Neural cell (in vitro differentiated cells): Measurements from ENCODE around the gene GNB3. TPM values are rescaled to one million over a fixed set of nuclear protein-coding genes. Genes with fewer than 3 reads are reported as not detected.

Experiments used
- H2AFZ ChIP-seq: fragments of 200-600, 300-800 bp; sonication (generic), shearing (Covaris generic); 2 replicates; pipeline ENCODE4 v1.6.0; 2014; ENCODE audit warnings: low read depth, mild to moderate bottlenecking, antibody characterized with exemption, low read length, moderate library complexity
- H3F3A ChIP-seq: fragments of 200-600 bp; shearing (Covaris generic); 2 replicates; pipeline ENCODE4 v1.6.1; 2016; ENCODE audit warnings: mild to moderate bottlenecking, moderate library complexity, mixed read lengths, antibody characterized with exemption, low read length; ENCODE audit not compliant: insufficient read depth, poor library complexity, severe bottlenecking
- H3K27ac ChIP-seq: fragments of 200-600, 300-800 bp; sonication (generic), shearing (Covaris generic); 2 replicates; pipeline ENCODE4 v1.5.1; 2014; ENCODE audit warnings: mild to moderate bottlenecking, low read length, moderate library complexity
- H3K27me3 ChIP-seq: fragments of 300-800, 200-600 bp; sonication (generic), shearing (Covaris generic); 2 replicates; pipeline ENCODE4 v1.6.0; 2014; ENCODE audit warnings: mild to moderate bottlenecking, low read depth, low read length, moderate library complexity; ENCODE audit not compliant: insufficient read depth
- H3K36me3 ChIP-seq: fragments of 300-800, 200-600 bp; sonication (generic), shearing (Covaris generic); 2 replicates; pipeline ENCODE4 v1.5.1; 2014; ENCODE audit warnings: mild to moderate bottlenecking, antibody characterized with exemption, low read length, moderate library complexity; ENCODE audit not compliant: insufficient read depth
- H3K4me2 ChIP-seq: fragments of 300-800, 200-600 bp; sonication (generic), shearing (Covaris generic); 2 replicates; pipeline ENCODE4 v1.6.0; 2014; ENCODE audit warnings: mild to moderate bottlenecking, low read length
- H3K4me3 ChIP-seq: fragments of 300-800, 200-600 bp; sonication (generic), shearing (Covaris generic); 2 replicates; pipeline ENCODE4 v1.5.1; 2014; ENCODE audit warnings: mild to moderate bottlenecking, low read length, moderate library complexity
- H3K79me2 ChIP-seq: fragments of 200-600 bp; shearing (Covaris generic); replicated peaks from 2 replicates; pipeline ENCODE4 v1.6.0; 2014; ENCODE audit warnings: mild to moderate bottlenecking, low read length, moderate library complexity; ENCODE audit not compliant: insufficient read depth
- H3K9ac ChIP-seq: fragments of 300-800, 200-600 bp; sonication (generic), shearing (Covaris generic); 2 replicates; pipeline ENCODE4 v1.6.1; 2016; ENCODE audit warnings: mild to moderate bottlenecking, low read length, mixed read lengths
- H3K9me2 ChIP-seq: fragments of 200-600 bp; shearing (Covaris generic); 2 replicates; pipeline ENCODE4 v1.6.1; 2016; ENCODE audit warnings: mild to moderate bottlenecking, low read length, mixed read lengths; ENCODE audit not compliant: insufficient read depth
- H3K9me3 ChIP-seq: fragments of 200-600, 300-800 bp; sonication (generic), shearing (Covaris generic); 2 replicates; pipeline ENCODE4 v1.6.1; 2016; ENCODE audit warnings: mild to moderate bottlenecking, mixed run types, low read length, moderate library complexity, mixed read lengths
- H4K20me1 ChIP-seq: fragments of 200-600 bp; shearing (Covaris generic); 2 replicates; pipeline ENCODE4 v1.6.1; 2016; ENCODE audit warnings: mild to moderate bottlenecking, mixed run types; ENCODE audit not compliant: insufficient read depth
- CTCF ChIP-seq: fragments of 450-650 bp; IDR thresholded peaks from 2 replicates; pipeline ENCODE4 v1.5.1; 2014; ENCODE audit warnings: antibody characterized with exemption, mild to moderate bottlenecking, moderate library complexity; ENCODE audit not compliant: poor library complexity, severe bottlenecking
- EP300 ChIP-seq: fragments of 450-650 bp; conservative IDR thresholded peaks from 2 replicates; pipeline ENCODE4 v1.6.1; 2014; ENCODE audit warnings: antibody characterized with exemption, mild to moderate bottlenecking, moderate library complexity; ENCODE audit not compliant: poor library complexity, severe bottlenecking
- EZH2 ChIP-seq: fragments of 200-600, 300-800 bp; shearing (Covaris generic), sonication (generic); IDR thresholded peaks from 2 replicates; pipeline ENCODE4 v1.6.1; 2014; ENCODE audit warnings: antibody characterized with exemption, low read length, borderline replicate concordance, mild to moderate bottlenecking; ENCODE audit not compliant: insufficient read depth, poor library complexity, severe bottlenecking
- MXI1 ChIP-seq: fragments of 450-650 bp; conservative IDR thresholded peaks from 2 replicates; pipeline ENCODE4 v1.6.1; 2014; ENCODE audit warnings: antibody characterized with exemption, mild to moderate bottlenecking; ENCODE audit not compliant: poor library complexity, severe bottlenecking
- POLR2AphosphoS5 ChIP-seq: IDR thresholded peaks from 2 replicates; pipeline ENCODE4 v1.6.1; 2012
- RAD21 ChIP-seq: fragments of 450-650 bp; conservative IDR thresholded peaks from 2 replicates; pipeline ENCODE4 v1.6.1; 2014; ENCODE audit warnings: antibody characterized with exemption, mild to moderate bottlenecking, moderate library complexity
- SMC3 ChIP-seq: fragments of 450-650 bp; conservative IDR thresholded peaks from 2 replicates; pipeline ENCODE4 v1.6.1; 2014; ENCODE audit warnings: antibody characterized with exemption, mild to moderate bottlenecking, moderate library complexity; ENCODE audit not compliant: poor library complexity
- TAF1 ChIP-seq: IDR thresholded peaks from 2 replicates; pipeline ENCODE4 v1.6.1; 2012; ENCODE audit warnings: low read depth
- polyA plus RNA-seq: library from polyadenylated mRNA; depleted of rRNA; stranded (reverse); fragments of >200 nt; gene quantifications from 2 replicates; pipeline ENCODE4 v1.2.3, GENCODE V29; 2014
- TF ChIP-seq, protein P1 (sequence below): IDR thresholded peaks from 2 replicates; pipeline ENCODE4 v1.6.1; 2012; ENCODE audit warnings: borderline replicate concordance

Gene GNB3
- polyA plus RNA-seq, 1 donor from 2014 or later = 18.8 TPM

DNA sequence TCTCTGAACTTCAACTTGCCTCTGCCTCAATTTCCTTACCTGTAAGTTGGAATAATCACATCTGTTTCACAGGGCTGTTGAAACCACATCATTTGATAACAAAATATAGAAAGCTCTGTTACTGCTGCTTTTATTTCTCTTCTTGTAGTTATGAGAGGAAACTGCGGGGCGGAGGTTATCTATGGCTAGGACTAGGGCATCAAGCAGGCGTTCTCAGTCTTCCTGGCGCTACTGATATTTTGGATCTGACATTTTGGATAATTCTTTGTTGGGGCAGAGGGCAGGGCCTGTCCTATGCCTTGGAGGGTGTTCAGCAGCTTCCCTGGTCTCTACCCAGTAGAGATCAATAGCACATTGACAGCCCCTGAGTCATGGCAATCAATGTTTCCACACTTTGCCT is 8.6 kb upstream of the GNB3 start:
- no peak overlapping the region for H2AFZ ChIP-seq
- TF ChIP-seq EZH2 = no peak
- no peak for TF ChIP-seq RAD21
- TF ChIP-seq, protein P1, sequence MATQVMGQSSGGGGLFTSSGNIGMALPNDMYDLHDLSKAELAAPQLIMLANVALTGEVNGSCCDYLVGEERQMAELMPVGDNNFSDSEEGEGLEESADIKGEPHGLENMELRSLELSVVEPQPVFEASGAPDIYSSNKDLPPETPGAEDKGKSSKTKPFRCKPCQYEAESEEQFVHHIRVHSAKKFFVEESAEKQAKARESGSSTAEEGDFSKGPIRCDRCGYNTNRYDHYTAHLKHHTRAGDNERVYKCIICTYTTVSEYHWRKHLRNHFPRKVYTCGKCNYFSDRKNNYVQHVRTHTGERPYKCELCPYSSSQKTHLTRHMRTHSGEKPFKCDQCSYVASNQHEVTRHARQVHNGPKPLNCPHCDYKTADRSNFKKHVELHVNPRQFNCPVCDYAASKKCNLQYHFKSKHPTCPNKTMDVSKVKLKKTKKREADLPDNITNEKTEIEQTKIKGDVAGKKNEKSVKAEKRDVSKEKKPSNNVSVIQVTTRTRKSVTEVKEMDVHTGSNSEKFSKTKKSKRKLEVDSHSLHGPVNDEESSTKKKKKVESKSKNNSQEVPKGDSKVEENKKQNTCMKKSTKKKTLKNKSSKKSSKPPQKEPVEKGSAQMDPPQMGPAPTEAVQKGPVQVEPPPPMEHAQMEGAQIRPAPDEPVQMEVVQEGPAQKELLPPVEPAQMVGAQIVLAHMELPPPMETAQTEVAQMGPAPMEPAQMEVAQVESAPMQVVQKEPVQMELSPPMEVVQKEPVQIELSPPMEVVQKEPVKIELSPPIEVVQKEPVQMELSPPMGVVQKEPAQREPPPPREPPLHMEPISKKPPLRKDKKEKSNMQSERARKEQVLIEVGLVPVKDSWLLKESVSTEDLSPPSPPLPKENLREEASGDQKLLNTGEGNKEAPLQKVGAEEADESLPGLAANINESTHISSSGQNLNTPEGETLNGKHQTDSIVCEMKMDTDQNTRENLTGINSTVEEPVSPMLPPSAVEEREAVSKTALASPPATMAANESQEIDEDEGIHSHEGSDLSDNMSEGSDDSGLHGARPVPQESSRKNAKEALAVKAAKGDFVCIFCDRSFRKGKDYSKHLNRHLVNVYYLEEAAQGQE = no peak
- TF ChIP-seq EP300 = no peak
- no peaks in the 10 kb centered on the region for H3K9me2 ChIP-seq
- no peaks in the 10 kb centered on the region for H3K27me3 ChIP-seq
- no peaks in the 10 kb centered on the region for H3K36me3 ChIP-seq
- H3K9ac ChIP-seq = no peak overlapping the region
- H3K4me2 ChIP-seq = no peak overlapping the region
- H3K4me3 ChIP-seq = no peak overlapping the region
- no peak overlapping the region for H3K27ac ChIP-seq
- H3F3A ChIP-seq = peaks cover 4% of the 10 kb centered on the region
- no peaks in the 10 kb centered on the region for H4K20me1 ChIP-seq
- H3K79me2 ChIP-seq = peaks cover 17% of the 10 kb centered on the region
- no peaks in the 10 kb centered on the region for H3K9me3 ChIP-seq

DNA sequence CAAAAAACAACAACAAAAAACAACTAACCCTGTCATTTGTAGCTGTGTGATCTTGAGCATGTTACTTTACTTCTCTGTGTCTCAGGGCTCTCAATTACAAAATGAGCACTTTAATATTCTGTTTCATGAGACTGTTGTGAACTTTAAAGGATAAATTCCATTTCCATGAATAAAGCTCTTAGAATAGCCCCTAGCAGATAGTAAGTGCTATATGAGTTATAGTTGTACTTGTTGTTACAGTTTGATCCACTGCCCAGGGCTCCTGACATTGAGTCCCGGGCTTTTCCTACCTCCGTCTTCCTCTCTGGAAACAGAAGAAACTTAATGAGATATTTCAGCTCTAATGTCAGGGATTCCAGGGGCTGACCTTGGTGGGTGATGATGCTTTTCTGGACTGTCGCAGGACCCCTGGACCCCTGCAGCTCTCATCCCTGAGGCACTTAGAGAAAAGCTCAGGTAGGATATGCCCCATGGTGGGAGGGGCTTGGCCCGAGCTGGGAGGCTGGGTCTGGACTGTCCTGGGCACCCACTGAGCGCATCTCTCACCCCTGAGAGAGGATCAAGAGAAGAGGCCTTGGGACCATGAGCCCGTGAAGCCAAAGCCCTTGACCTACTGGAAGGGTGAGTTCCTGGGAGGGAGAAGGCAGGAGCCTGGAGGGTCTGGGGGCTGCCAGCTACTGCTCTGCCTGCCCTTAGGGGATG is 7.4 kb upstream of the GNB3 start:
- H4K20me1 ChIP-seq = no peaks in the 10 kb centered on the region
- no peaks in the 10 kb centered on the region for H3F3A ChIP-seq
- no peaks in the 10 kb centered on the region for H3K9me2 ChIP-seq
- peaks cover 17% of the 10 kb centered on the region for H3K79me2 ChIP-seq
- H2AFZ ChIP-seq = no peak overlapping the region
- H3K4me2 ChIP-seq = no peak overlapping the region
- H3K27ac ChIP-seq = no peak overlapping the region
- no peaks in the 10 kb centered on the region for H3K27me3 ChIP-seq
- no peaks in the 10 kb centered on the region for H3K9me3 ChIP-seq
- H3K9ac ChIP-seq = no peak overlapping the region
- H3K4me3 ChIP-seq = no peak overlapping the region
- no peaks in the 10 kb centered on the region for H3K36me3 ChIP-seq
- TF ChIP-seq RAD21 (no peak), EZH2 (no peak), EP300 (no peak), CTCF (no peak), MXI1 (no peak), POLR2AphosphoS5 (no peak), SMC3 (no peak), TAF1 (no peak)
- TF ChIP-seq, protein P1 = no peak
